Body of pancreas (tissue), 4 donors: ENCODE measurements around the gene ACSF3.

Experiments used
- POLR2A ChIP-seq, 3 donors: fragments of 450-650 bp; IDR thresholded peaks; one replicate each; pipeline ENCODE4 v1.6.1; 2016; ENCODE audit warnings: antibody characterized with exemption in 3 of 3, mild to moderate bottlenecking in 2 of 3
- TF ChIP-seq, protein P1 (sequence below), 7 experiments: fragments of 450-650 bp in 4 of 7; fragments of 200-600 bp in 3 of 7; sonication (generic) in 3 of 7; IDR thresholded peaks; one replicate each; pipeline ENCODE4 v1.5.1; 2016 to 2019; ENCODE audit warnings: antibody characterized with exemption in 7 of 7

GRCh38 chr16:89131783-89132182, 38.1 kb downstream of the ACSF3 start:
- TF ChIP-seq, protein P1, sequence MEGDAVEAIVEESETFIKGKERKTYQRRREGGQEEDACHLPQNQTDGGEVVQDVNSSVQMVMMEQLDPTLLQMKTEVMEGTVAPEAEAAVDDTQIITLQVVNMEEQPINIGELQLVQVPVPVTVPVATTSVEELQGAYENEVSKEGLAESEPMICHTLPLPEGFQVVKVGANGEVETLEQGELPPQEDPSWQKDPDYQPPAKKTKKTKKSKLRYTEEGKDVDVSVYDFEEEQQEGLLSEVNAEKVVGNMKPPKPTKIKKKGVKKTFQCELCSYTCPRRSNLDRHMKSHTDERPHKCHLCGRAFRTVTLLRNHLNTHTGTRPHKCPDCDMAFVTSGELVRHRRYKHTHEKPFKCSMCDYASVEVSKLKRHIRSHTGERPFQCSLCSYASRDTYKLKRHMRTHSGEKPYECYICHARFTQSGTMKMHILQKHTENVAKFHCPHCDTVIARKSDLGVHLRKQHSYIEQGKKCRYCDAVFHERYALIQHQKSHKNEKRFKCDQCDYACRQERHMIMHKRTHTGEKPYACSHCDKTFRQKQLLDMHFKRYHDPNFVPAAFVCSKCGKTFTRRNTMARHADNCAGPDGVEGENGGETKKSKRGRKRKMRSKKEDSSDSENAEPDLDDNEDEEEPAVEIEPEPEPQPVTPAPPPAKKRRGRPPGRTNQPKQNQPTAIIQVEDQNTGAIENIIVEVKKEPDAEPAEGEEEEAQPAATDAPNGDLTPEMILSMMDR (IDR thresholded peaks at IDR 0.05): no peak
- no peak for TF ChIP-seq POLR2A (IDR thresholded peaks at IDR 0.05)
